GM18498 (cell line): ENCODE results near the gene ACSL4.
"Not testable (repeated sequence)": the region's sequence is repeated elsewhere in the genome, so short reads cannot be mapped to it uniquely, and the experiment has no call there.

ENCODE experiments used
- ATAC-seq: cut with Tn5 transposase; IDR thresholded peaks from one replicate; pipeline ENCODE4 v1.9.1; 2021; ENCODE audit warnings: mild to moderate bottlenecking, moderate library complexity; ENCODE audit not compliant: unreplicated experiment

The ACSL4 gene

GRCh38 chrX:109732807-109733612 is at the start of gene ACSL4:
Gene ACSL4, minus strand, starts transcription at chrX:109733257. Its CDS starts 49,894 bp downstream, at chrX:109683363.
- peak; percentile 91 for ATAC-seq

DNA sequence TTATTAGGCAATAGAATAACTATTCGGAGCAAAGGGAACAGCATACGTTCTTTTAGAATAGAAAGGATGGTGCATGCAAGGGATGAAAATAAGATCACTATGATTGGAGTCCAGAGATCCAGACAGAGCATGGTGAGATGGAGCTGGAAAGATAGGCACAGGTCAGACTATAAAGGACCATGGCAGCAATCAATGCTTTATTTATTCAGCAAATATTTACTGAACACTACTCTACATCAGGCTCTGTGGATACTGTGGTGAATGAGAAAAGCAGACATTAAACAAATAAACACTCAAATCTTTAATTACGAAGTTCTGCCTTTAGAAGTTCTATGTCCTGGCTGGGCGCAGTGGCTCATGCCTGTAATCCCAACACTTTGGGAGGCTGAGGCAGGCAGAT is 44.7 kb upstream of the ACSL4 start:
- no peak for ATAC-seq

DNA sequence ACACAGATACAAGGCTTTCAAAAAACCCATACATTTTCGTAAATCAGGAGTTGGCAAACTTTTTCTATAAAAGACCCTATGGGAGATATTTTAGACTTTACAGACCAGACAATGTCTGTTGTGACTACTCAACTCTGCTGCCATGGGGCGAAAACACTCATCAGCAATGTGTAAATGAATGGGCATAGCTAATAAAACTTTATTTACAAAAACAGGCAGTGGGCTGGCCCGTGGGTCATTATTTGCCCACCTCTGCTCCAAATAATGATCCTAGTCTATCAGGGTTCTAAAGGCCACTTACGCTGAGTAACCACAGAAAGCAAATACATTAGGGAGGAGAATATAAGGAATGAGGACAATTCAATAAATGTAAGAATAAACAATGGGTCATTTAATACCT is 43.9 kb upstream of the ACSL4 start:
- ATAC-seq = no peak

DNA sequence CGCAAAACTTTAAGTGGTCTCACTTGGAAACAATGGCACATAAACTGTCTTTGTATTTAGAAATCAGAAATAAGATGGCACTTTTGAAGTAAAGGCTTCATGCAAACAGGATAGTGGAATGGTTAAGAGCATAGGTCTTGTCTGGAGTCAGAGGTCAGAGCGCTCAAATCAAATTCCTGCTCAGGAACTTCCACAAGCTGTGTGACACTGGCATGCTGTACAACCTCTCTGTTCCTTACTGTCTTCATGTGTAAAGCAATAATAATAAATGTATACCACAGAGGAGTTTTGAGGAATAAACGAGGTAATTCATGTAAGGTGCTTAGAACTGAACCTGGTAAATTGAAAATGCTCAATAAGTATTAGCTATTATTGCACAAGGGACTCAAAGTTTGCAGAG is 43.4 kb upstream of the ACSL4 start:
- no peak for ATAC-seq

DNA sequence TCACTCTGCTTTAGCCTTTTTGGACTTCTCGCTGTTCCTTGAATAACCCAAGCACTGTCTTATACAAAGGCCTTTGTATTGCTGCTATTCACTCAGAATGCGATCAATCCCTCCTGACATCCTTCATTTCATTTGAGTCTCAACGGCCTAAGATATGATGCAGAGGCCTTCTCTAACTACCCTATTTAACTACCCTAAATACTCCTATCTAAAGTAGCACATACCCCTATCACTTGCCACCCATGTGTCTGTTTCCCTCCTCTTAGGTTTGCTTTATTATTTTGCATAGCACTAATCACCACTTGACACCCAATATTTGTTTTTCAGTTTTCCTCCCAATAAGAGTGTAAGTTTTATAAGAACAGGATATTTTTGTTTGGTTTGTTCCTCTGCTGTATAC is 42.3 kb upstream of the ACSL4 start:
- no peak for ATAC-seq

DNA sequence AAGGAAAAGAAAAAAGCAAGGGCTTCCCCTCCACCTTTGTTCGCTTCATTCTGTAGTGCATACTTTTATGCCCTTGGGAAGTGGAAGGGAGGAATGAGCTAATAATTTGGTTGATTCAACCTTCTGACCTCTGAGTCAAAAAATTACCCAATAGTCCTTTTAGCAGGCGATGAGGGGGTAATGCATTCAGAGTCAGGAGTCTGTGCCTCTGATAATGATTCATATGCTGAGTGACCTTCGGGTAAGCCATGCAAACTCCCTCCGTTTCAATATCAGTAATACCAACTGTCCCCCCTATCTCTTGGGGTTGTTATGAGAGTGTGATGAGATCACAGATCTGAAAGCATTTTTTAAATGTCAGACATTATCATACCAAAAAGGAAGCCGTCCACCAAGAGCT is 41.6 kb upstream of the ACSL4 start:
- peak; percentile 98 for ATAC-seq

DNA sequence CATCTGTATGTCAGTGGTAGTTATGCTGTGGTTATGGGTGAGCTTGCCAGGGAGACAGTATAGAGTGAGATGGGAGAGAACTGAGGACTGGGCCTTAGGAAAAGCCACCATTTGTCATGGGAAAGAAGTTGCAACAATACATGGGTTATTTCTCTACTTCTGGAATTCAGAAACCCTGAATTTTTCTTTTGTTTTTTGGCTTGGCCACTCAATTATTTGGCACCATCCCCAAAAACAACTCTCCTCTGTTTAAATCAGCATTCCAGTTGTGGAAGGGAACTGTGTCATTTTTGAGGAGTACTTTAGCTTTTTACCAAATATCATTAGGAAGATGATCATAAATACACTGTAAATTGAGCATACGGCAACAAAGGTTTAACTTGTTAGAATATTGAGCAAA is 41.1 kb upstream of the ACSL4 start:
- no peak for ATAC-seq

DNA sequence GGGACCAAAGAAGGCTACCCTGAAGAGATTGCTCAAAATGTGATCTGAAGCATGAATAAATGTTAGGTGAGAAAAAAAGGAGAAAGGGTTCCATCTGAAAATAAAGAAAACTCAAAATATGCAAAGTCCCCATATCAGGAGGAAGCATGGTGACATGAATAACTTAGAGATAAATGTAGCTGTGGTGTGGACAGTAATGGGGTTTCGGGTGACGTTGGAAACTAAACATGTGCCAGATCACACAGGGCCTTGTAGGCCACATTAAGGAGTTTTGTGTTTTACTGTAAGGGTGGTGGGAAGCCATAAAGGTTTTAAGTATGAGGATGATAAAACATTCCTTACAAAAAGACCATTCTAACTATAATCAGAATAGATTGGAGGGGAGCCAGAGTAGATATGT is 40.3 kb upstream of the ACSL4 start:
- ATAC-seq = peak; percentile 63

GRCh38 chrX:109770780-109771179 is 37.7 kb upstream of the ACSL4 start:
- ATAC-seq = no peak

DNA sequence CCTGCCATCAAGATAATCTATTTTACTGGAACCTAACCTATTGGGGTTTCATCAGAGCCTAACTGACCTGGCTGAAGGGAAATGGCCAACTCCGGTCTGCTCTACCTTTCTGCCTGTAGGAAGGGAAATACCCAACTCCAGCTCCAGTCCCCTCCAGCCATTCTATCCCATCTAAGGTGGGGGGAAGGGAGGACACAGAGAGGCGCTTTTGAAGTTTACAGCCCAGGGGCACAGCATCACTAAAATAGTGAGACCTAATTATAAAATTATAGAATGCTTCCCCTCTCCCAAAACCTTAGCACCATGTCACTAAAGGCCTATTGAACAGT is 27.8 kb upstream of the ACSL4 start:
- ATAC-seq = no peak

DNA sequence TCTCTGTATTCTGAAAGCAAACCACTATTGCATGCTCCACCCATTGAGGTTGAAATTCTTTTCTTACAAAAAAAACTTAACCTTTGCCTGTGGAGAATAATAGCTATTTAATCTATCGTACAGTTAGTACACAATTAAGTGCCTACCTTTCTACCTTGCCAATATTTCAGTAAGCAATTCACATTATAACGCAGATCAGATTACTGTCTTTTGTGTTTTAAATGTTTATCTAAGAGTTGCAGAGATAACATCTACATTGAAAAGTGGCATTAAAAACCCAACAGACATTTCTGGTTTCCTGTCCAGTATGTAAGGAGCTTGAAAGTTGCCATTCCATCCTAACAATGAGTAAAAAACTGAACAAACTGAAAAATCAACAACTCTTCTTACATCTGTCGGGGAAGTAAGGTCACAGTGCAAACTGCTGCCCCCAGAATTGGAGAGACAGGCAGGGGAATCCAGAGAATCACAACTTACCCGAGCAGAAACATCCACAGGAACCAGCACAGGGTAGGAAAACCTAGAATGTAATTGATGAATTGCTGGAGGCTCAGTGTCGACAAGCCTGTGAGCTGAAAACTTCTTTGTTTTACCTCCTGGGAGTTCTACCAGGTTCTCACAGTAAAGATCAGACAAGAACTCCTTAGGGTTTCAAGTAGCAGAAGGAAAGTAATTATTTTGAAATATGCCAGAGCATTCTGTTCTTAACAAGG is 27.3 kb upstream of the ACSL4 start:
- no peak for ATAC-seq

- no peak for ATAC-seq
These were observed 20.2 kb upstream of the ACSL4 start for GRCh38 chrX:109753256-109753655.

- ATAC-seq = no peak
These were observed 18.6 kb upstream of the ACSL4 start for GRCh38 chrX:109751698-109752097.

- no peak for ATAC-seq
These were observed 16.1 kb upstream of the ACSL4 start for GRCh38 chrX:109749207-109749606.

DNA sequence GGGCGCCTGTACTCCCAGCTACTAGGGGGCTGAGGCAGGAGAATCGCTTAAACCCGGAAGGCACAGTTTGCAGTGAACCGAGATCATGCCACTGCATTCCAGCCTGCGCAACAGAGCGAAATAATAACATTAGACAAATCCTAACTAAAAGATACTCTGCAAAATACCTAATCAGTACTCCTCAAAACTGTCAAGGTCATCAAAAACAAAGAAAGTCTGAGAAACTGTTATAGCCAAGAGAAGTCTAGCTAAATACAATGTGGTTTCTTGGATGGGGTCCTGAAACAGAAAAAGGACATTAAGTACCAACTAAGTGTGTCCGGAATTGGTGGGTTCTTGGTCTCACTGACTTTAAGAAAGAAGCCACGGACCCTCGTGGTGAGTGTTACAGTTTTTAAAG is 14.6 kb upstream of the ACSL4 start:
- ATAC-seq = no peak

DNA sequence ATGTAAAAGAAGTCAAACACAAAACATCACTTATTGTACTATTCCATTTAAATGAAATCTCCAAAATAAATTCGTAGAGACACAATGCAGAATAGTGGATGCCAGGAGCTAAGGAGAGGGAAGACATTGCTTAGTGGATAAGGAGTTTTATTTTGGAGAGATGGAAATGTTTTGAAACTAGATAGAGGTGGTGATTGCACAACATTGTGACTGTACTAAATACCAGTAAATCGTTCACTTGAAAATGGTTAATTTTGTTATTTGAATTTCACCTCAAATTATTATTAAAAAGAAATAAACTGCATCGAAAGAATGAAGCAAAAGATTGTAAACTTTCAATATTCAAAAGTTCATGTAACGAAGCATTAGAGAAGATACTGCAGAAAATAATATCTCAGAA is 9.7 kb upstream of the ACSL4 start:
- no peak for ATAC-seq

- not testable (repeated sequence) for ATAC-seq
These were observed 7.8 kb upstream of the ACSL4 start for GRCh38 chrX:109740896-109741295.

GRCh38 chrX:109740433-109740809 is 7.4 kb upstream of the ACSL4 start:
- ATAC-seq = no peak

GRCh38 chrX:109739625-109740432 is 6.8 kb upstream of the ACSL4 start:
- ATAC-seq = no peak

- no peak for ATAC-seq
These were observed 2.2 kb upstream of the ACSL4 start for GRCh38 chrX:109735202-109735744.

- ATAC-seq = no peak
These were observed 591 bp upstream of the ACSL4 start for GRCh38 chrX:109733613-109734083.
